Measurements from ENCODE around the gene SULT1C4.
"Not testable (repeated sequence)": the region's sequence is repeated elsewhere in the genome, so short reads cannot be mapped to it uniquely, and the experiment has no call there.

SULT1C4 gene

DNA sequence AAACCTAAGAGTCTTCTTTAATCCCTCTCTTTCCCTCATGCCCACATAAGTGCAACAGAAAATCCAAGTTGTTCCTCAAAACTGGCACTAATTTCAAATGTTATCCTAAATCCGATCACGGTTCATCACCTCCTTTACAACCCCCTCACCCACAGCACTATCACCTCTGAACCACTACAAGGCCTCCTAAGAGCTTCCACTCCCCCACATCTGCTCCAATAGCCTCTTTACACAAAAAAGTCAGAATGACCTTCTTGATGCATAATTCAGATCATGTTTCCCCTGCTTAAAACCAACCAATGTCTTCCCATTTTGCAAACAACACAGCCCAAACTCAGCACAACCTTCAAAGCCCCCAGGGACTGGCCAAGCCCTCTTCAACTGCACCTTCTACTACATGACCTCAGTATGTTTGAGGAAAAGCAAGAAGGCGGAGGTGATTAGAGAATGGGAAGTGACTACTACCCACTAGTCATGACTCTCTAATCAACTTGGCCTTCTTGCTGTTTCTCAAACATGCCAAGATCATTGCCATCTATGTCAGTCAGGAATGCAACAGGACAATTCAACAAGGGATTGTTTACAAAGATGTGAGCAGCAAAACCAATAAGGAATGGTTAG lies 36.6 kb downstream of the SULT1C4 start:
- DNase-seq = no peak

DNA sequence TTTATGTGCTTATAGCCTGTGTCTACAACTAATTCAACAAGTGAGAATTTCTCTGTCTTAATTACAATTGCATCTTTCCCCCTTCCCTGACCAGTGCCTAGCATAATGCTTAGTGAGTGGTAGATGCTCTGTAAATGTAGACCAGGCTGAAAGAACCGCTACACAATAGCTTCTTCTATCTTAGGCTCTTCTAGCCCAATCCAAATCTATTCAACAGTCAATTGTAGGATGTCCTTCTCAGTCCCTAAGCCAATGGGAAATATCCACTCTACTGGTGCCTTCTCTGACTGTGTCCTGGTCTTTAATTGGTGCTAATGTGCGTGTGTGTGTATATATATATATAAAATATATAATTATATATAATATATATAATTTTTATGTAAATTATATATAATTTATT lies 37.2 kb downstream of the SULT1C4 start:
- no peak for DNase-seq

DNA sequence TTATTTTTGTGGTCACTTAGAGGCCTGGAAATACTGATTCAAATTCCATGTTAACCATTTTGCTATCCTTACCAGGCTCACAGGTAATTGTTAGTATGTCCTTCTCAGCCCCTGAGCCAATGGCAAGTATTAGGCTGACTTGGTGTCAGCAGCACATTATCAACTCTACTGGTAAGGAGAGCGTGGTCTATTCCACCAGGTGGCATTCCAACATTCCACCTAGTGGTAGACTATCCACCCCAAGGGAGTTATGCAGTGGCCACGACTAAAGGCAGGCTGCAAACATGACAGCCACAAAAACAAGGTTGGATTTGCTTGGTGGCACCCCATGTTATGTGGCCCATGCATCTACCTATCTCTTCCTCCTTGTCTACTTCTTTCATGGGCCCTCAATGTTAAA lies 39.5 kb downstream of the SULT1C4 start:
- no peak for DNase-seq

DNA sequence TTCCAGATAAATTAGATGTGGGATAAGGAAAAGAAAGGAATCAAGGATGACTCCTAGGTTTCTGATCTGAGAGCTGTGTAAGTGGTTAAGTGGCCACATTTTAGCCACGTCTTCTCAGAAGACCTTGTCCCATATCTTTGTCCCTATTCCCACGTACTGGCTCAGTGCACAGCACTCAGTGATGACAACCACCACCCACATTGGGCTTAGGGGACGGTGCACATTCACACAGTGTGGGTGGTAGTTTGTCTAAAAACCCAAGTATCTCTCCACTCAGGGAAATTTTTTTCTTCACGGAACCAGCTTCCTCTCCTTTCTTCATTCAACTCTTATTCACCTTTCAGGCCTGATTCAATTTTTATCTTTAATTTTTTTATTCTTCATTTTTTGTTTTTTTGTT lies 40.7 kb downstream of the SULT1C4 start:
- DNase-seq = no peak

DNA sequence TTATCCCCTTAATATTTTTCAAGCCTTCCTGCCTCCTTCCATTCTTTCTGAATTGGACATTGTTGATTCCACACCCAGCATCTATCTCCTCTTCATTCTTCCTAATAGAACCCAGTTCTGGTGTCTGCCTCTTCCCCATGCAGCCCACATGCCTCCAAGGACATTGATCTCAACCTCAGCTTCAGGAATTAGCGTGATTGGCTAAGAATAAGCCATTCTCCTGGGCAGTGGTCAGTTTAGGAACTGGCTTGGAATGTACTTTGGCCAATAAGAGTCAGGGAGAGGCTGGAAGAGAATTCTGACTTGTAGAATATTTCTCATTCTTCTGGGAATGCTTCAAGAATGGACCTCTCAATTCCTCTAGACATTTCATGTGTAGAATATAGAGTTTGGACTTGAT lies 45.3 kb downstream of the SULT1C4 start:
- DNase-seq = no peak

DNA sequence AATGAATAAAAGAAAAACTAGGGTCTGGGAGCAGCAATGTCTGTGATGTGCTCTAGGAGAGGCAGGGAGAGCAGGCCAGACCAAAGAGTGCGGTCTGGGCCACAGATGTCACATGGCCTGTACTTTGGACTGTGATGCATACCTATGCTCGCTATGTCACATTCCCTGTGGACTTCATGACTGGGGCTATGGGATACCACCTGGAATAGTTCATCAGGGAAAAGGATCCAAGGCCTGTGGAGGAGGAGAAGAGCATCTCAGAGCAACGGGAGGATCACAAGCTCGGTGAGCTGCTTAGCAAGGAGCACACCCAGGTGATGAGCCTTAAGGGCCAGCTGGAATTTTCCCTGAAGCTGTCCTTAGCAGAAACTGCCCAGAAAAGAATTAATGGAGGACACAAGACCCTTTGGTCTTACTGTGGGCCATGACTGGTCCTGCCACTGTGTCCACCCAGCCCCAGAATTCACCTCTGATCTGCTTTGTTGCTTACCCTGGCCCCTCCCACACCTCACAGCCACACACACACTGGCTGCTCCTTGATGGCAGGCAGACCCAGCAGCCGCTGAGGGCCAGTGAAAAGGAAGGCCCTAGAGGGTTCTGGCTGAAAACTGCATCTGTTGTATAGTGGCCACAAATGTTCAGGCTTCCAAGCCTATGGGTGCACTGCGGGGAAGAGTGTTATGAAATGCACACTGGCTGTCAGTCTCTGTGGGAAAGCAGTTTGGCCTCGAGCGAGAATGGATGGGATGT lies 45.9 kb downstream of the SULT1C4 start:
- no peak for DNase-seq

DNA sequence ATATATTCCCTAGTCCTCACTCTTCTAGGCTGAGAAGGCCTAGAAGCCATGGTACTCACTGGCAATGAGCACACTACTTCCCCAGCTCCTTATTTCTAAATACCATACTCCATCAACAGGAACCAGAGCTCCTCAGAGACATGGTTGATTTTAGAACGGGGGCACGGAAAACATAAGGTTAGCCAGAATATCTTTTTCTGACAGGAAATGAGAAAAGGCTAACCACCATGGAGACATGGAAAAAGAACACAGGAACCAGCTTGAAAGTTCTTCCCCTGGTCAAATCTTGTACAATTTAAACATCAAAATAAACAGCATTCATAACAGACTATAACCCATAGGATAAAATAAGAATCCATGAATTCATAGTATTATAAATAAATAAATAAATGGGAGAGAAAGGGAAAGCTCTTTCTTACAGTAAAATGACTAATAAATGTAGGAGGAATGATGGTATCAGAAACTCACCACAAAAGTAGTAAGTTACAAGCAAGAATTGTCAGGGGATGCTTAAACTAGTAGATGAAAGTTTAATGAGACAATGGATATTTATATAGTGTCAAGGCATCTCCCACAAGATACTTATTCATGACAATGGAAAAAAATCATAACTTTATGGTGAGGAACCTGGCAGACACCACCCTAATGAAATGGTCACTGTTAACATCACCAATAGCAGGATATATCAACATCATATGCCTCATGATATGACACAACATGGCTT lies 50.7 kb downstream of the SULT1C4 start:
- DNase-seq = no peak

DNA sequence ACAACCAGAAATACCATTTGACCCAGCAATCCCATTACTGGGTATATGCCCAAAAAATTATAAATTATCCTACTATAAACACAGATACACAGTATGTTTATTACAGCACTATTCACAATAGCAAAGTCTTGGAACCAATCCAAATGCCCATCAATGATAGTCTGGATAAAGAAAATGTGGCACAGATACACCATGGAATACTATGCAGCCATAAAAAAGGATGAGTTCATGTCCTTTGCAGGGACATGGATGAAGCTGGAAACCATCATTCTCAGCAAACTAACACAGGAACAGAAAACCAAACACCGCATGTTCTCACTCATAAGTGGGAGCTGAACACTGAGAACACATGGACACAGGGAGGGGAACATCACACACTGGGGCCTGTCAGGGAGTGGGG lies 57.8 kb downstream of the SULT1C4 start:
- not testable (repeated sequence) for DNase-seq

DNA sequence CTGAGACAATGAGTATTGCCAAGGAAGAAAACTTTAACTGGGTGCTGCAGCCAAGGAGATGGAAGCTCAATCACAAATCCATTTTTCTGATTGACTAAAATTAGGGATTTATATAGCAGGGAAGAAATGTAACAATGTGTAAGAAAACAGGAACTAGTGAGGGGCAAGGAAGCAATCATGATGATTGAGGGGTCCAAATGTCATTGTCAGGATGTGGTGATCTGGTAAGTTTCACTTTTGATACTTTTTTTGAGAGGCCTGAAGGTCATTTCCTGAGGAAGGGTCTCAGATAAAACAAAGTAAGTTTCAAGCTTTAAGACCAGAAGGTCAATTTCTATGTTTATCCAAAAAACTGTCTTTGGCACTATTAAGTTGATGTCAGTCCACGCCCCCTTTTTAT lies 59.2 kb downstream of the SULT1C4 start:
- DNase-seq = no peak
